Keratinocyte (primary cell): ENCODE measurements around the gene ILDR1.

Source experiments
- EZH2 ChIP-seq: IDR thresholded peaks from one replicate; pipeline ENCODE4 v1.6.1; 2012; ENCODE audit warnings: inconsistent platforms, mild to moderate bottlenecking, low read length, moderate library complexity
- TF ChIP-seq, protein P1 (sequence below), 3 experiments: IDR thresholded peaks in 1 of 3; conservative IDR thresholded peaks in 1 of 3; optimal IDR thresholded peaks in 1 of 3; 2 replicates in 2 of 3; 3 replicates in 1 of 3; pipeline versions ENCODE3 to v1.5.1; 2011; ENCODE audit warnings: low read length in 3 of 3, mild to moderate bottlenecking in 3 of 3, moderate library complexity in 2 of 3, control low read depth in 1 of 3, inconsistent platforms in 1 of 3; ENCODE audit not compliant: insufficient read depth in 2 of 3; ENCODE audit errors: extremely low read depth in 1 of 3

DNA sequence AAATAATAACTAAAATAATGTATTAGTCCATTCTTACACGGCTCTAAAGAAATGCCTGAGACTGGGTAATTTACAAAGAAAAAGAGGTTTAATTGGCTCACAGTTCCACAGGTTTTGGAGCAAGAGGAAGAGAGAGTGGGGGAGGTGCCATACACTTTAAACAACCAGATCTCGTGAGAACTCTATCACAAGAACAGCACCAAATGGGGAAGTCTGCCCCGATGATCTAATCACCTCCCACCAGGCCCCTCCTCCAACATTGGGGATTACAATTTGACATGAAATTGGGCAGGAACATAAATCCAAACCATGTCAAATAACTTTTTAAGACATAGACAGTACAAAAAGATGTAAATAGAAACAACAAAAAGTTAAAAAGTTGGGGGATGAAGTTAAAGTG lies 63.2 kb downstream of the ILDR1 start:
- TF ChIP-seq, protein P1, sequence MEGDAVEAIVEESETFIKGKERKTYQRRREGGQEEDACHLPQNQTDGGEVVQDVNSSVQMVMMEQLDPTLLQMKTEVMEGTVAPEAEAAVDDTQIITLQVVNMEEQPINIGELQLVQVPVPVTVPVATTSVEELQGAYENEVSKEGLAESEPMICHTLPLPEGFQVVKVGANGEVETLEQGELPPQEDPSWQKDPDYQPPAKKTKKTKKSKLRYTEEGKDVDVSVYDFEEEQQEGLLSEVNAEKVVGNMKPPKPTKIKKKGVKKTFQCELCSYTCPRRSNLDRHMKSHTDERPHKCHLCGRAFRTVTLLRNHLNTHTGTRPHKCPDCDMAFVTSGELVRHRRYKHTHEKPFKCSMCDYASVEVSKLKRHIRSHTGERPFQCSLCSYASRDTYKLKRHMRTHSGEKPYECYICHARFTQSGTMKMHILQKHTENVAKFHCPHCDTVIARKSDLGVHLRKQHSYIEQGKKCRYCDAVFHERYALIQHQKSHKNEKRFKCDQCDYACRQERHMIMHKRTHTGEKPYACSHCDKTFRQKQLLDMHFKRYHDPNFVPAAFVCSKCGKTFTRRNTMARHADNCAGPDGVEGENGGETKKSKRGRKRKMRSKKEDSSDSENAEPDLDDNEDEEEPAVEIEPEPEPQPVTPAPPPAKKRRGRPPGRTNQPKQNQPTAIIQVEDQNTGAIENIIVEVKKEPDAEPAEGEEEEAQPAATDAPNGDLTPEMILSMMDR (optimal IDR thresholded peaks at IDR 0.05 in 1 of 3, IDR thresholded peaks at IDR 0.05 in 1 of 3, conservative IDR thresholded peaks at IDR 0.05 in 1 of 3; ENCODE audit: extremely low read depth in 1 of 3, insufficient read depth in 2 of 3, low read length in 3 of 3) = no peak
- TF ChIP-seq EZH2 = no peak
